NT2/D1 (cell line): ENCODE results near the gene MAP2K3.

Experiments
- DNase-seq: peaks from one replicate; pipeline ENCODE4 v3.0.0-alpha.2; 2011; ENCODE audit warnings: low read depth, low spot score
- H3K27me3 ChIP-seq: 2 replicates; pipeline ENCODE4 v1.6.0; 2011; ENCODE audit warnings: mild to moderate bottlenecking; ENCODE audit not compliant: insufficient read length, insufficient read depth
- H3K36me3 ChIP-seq: 2 replicates; pipeline ENCODE4 v1.6.1; 2011; ENCODE audit warnings: mild to moderate bottlenecking, low read length, mixed read lengths; ENCODE audit not compliant: insufficient read depth, insufficient read length
- H3K4me1 ChIP-seq: 2 replicates; pipeline ENCODE4 v1.5.1; 2011; ENCODE audit not compliant: insufficient read depth, insufficient read length
- H3K4me3 ChIP-seq: 2 replicates; pipeline ENCODE4 v1.5.1; 2011; ENCODE audit warnings: low read depth; ENCODE audit not compliant: insufficient read length
- H3K9ac ChIP-seq: 2 replicates; pipeline ENCODE4 v1.6.0; 2011; ENCODE audit warnings: low read depth; ENCODE audit not compliant: insufficient read length
- H3K9me3 ChIP-seq: 2 replicates; pipeline ENCODE4 v1.5.1; 2011; ENCODE audit warnings: mild to moderate bottlenecking, low read length; ENCODE audit not compliant: insufficient read depth
- SUZ12 ChIP-seq: IDR thresholded peaks from 2 replicates; pipeline ENCODE4 v1.6.1; 2011; ENCODE audit not compliant: insufficient read length, insufficient read depth; ENCODE audit errors: extremely low read depth
- YY1 ChIP-seq: IDR thresholded peaks from 2 replicates; pipeline ENCODE4 v1.6.1; 2011; ENCODE audit not compliant: insufficient read length, insufficient read depth
- ZNF274 ChIP-seq: IDR thresholded peaks from 2 replicates; pipeline ENCODE4 v1.6.1; 2011; ENCODE audit warnings: mild to moderate bottlenecking, low read depth, low read length

The MAP2K3 gene

GRCh38 chr17:21362331-21362931, 77.9 kb downstream of the MAP2K3 start:
- H3K4me3 ChIP-seq: no peak overlapping the region
- TF ChIP-seq YY1 (no peak), SUZ12 (no peak), ZNF274 (no peak)
- H3K36me3 ChIP-seq: no peaks in the 10 kb centered on the region
- H3K4me1 ChIP-seq: peaks cover 17% of the 10 kb centered on the region
- peaks cover 24% of the 10 kb centered on the region for H3K27me3 ChIP-seq
- no peak overlapping the region for H3K9ac ChIP-seq
- DNase-seq: no peak
- no peaks in the 10 kb centered on the region for H3K9me3 ChIP-seq

- no peak overlapping the region for H3K9ac ChIP-seq
- H3K27me3 ChIP-seq: peaks cover 29% of the 10 kb centered on the region
- H3K4me3 ChIP-seq: no peak overlapping the region
- peaks cover 8% of the 10 kb centered on the region for H3K4me1 ChIP-seq
- no peaks in the 10 kb centered on the region for H3K9me3 ChIP-seq
- no peaks in the 10 kb centered on the region for H3K36me3 ChIP-seq
- no peak for DNase-seq
- TF ChIP-seq ZNF274: no peak
- TF ChIP-seq SUZ12: no peak
- no peak for TF ChIP-seq YY1
Observed at GRCh38 chr17:21363776-21364642, 79.5 kb downstream of the MAP2K3 start.
